H1 (cell line): Measurements from ENCODE around the gene C1orf174. TPM values are rescaled to one million over a fixed set of nuclear protein-coding genes. Genes with fewer than 3 reads are reported as not detected.

Experiments used
- CTCF ChIA-PET: fragments of 300-600 bp; sonication (Branson Sonifier 250); formaldehyde crosslinking; loops from one replicate; lab custom pipeline; 2021; ENCODE audit not compliant: partially characterized antibody; lab: Charles Lee
- POLR2A ChIA-PET: fragments of 300-600 bp; sonication (Branson Sonifier 250); formaldehyde crosslinking; loops from one replicate; lab custom pipeline; 2021; ENCODE audit warnings: inconsistent platforms; ENCODE audit not compliant: partially characterized antibody; lab: Charles Lee
- DNase-seq, 2 experiments: peaks; one replicate each; pipeline versions ENCODE4 v3.0.0 to v3.0.0-alpha.2; 2010 to 2022; ENCODE audit warnings: low spot score in 2 of 2, low read depth in 1 of 2, mixed read lengths in 1 of 2
- FAIRE-seq: peaks from 2 replicates; lab custom pipeline; 2011; peaks lifted over from hg19 to GRCh38; lab: Jason Lieb, UNC
- H2AFZ ChIP-seq: 2 replicates; pipeline ENCODE4 v1.8.1; 2012; ENCODE audit warnings: low read length, inconsistent platforms
- H2AK5ac ChIP-seq: 2 replicates; pipeline ENCODE4 v1.6.1; 2013; ENCODE audit warnings: low read depth, low read length
- H2BK120ac ChIP-seq: replicated peaks from 2 replicates; pipeline ENCODE3; 2013; ENCODE audit warnings: low read depth, low read length, inconsistent platforms
- H2BK12ac ChIP-seq: 2 replicates; pipeline ENCODE4 v1.6.1; 2013; ENCODE audit warnings: low read depth, low read length
- H2BK15ac ChIP-seq: 2 replicates; pipeline ENCODE4 v1.6.1; 2013; ENCODE audit warnings: low read length
- H2BK20ac ChIP-seq: 2 replicates; pipeline ENCODE4 v1.6.1; 2013; ENCODE audit warnings: low read length
- H2BK5ac ChIP-seq: 2 replicates; pipeline ENCODE4 v1.6.1; 2013; ENCODE audit warnings: low read depth, low read length
- H3K14ac ChIP-seq: 2 replicates; pipeline ENCODE4 v1.6.1; 2013; ENCODE audit warnings: inconsistent platforms; ENCODE audit not compliant: insufficient read length
- H3K18ac ChIP-seq: 2 replicates; pipeline ENCODE4 v1.6.1; 2013; ENCODE audit warnings: low read length; ENCODE audit errors: extremely low read depth
- H3K23ac ChIP-seq: 2 replicates; pipeline ENCODE4 v1.6.1; 2013; ENCODE audit warnings: inconsistent platforms; ENCODE audit not compliant: insufficient read length
- H3K23me2 ChIP-seq: 2 replicates; pipeline ENCODE4 v1.6.1; 2013; ENCODE audit warnings: low read depth, low read length
- H3K27ac ChIP-seq: 2 replicates; pipeline ENCODE4 v1.6.1; 2011; ENCODE audit warnings: low read depth, low read length, inconsistent platforms
- H3K27me3 ChIP-seq, 4 experiments: replicated peaks in 1 of 4; 1 replicate in 1 of 4; 2 replicates in 3 of 4; pipeline versions ENCODE4 v1.6.1 to v1.8.1; 2011 to 2013; ENCODE audit warnings: low read length in 3 of 4, mild to moderate bottlenecking in 3 of 4, inconsistent platforms in 2 of 4, mixed read lengths in 2 of 4, moderate library complexity in 1 of 4; ENCODE audit not compliant: control insufficient read depth in 3 of 4, insufficient read depth in 3 of 4; ENCODE audit errors: extremely low read depth in 1 of 4
- H3K36me3 ChIP-seq, 4 experiments: 2 replicates each; pipeline versions ENCODE4 v1.6.1 to v1.8.1; 2011 to 2013; ENCODE audit warnings: mild to moderate bottlenecking in 4 of 4, low read length in 3 of 4, moderate library complexity in 2 of 4, control low read depth in 1 of 4, inconsistent platforms in 1 of 4; ENCODE audit not compliant: insufficient read depth in 4 of 4, control insufficient read depth in 2 of 4
- H3K4ac ChIP-seq: replicated peaks from 2 replicates; pipeline ENCODE3; 2013; ENCODE audit warnings: low read length, low read depth, mixed read lengths, inconsistent platforms; ENCODE audit not compliant: insufficient read length
- H3K4me1 ChIP-seq, 4 experiments: replicated peaks in 1 of 4; 1 replicate in 1 of 4; 2 replicates in 3 of 4; pipeline versions ENCODE4 v1.6.1 to v1.8.1; 2011 to 2013; ENCODE audit warnings: low read length in 3 of 4, inconsistent platforms in 2 of 4, mixed read lengths in 1 of 4; ENCODE audit not compliant: insufficient read depth in 4 of 4, control insufficient read depth in 3 of 4
- H3K4me2 ChIP-seq, 2 experiments: 2 replicates each; pipeline versions ENCODE4 v1.6.1 to v1.8.1; 2011 to 2013; ENCODE audit warnings: low read depth in 2 of 2, low read length in 2 of 2, control low read depth in 1 of 2, inconsistent platforms in 1 of 2, mild to moderate bottlenecking in 1 of 2; ENCODE audit not compliant: insufficient read depth in 1 of 2
- H3K4me3 ChIP-seq, 4 experiments: fragments of 200-600, 300-600 bp in 1 of 4; sonication (generic), shearing (Covaris generic), sonication (Bioruptor Twin) in 1 of 4; 2 replicates each; pipeline versions ENCODE4 v1.5.1 to v1.8.1; 2011 to 2016; ENCODE audit warnings: low read length in 4 of 4, low read depth in 3 of 4, control low read depth in 2 of 4, inconsistent platforms in 2 of 4, mild to moderate bottlenecking in 2 of 4, mixed read lengths in 1 of 4, moderate library complexity in 1 of 4; ENCODE audit not compliant: insufficient read depth in 2 of 4; ENCODE audit errors: extremely low read depth in 1 of 4
- H3K56ac ChIP-seq: replicated peaks from 2 replicates; pipeline ENCODE3; 2013; ENCODE audit warnings: low read depth, mild to moderate bottlenecking, mixed read lengths, low read length, inconsistent platforms; ENCODE audit not compliant: insufficient read length
- H3K79me1 ChIP-seq: 2 replicates; pipeline ENCODE4 v1.6.1; 2013; ENCODE audit warnings: low read depth, low read length, control low read depth
- H3K79me2 ChIP-seq, 2 experiments: 2 replicates each; pipeline versions ENCODE4 v1.6.1 to v1.8.1; 2012 to 2013; ENCODE audit warnings: low read length in 2 of 2, mild to moderate bottlenecking in 2 of 2, inconsistent platforms in 1 of 2; ENCODE audit not compliant: insufficient read depth in 2 of 2, control insufficient read depth in 1 of 2
- H3K9ac ChIP-seq, 4 experiments: replicated peaks in 1 of 4; 1 replicate in 1 of 4; 2 replicates in 3 of 4; pipeline versions ENCODE4 v1.6.1 to v1.8.1; 2011 to 2013; ENCODE audit warnings: low read depth in 3 of 4, low read length in 3 of 4, control low read depth in 2 of 4, mild to moderate bottlenecking in 2 of 4, moderate library complexity in 2 of 4, inconsistent platforms in 1 of 4; ENCODE audit errors: extremely low read depth in 1 of 4
- H3K9me3 ChIP-seq, 2 experiments: 2 replicates each; pipeline versions ENCODE4 v1.6.1 to v1.8.1; 2012 to 2013; ENCODE audit warnings: mild to moderate bottlenecking in 2 of 2, moderate library complexity in 2 of 2, control low read depth in 1 of 2, inconsistent platforms in 1 of 2, low read depth in 1 of 2, low read length in 1 of 2, mixed read lengths in 1 of 2; ENCODE audit not compliant: insufficient read depth in 2 of 2
- H4K20me1 ChIP-seq, 2 experiments: replicated peaks in 1 of 2; 2 replicates each; pipeline versions ENCODE3 to v1.8.1; 2011 to 2013; ENCODE audit warnings: inconsistent platforms in 2 of 2, low read length in 2 of 2, mild to moderate bottlenecking in 1 of 2; ENCODE audit not compliant: insufficient read depth in 2 of 2, control insufficient read depth in 1 of 2
- H4K5ac ChIP-seq: 2 replicates; pipeline ENCODE4 v1.6.1; 2013; ENCODE audit warnings: low read length, low read depth, mixed read lengths, inconsistent platforms; ENCODE audit not compliant: insufficient read length
- H4K8ac ChIP-seq: 2 replicates; pipeline ENCODE4 v1.8.0; 2013; ENCODE audit warnings: mild to moderate bottlenecking, moderate library complexity, low read length, inconsistent platforms; ENCODE audit not compliant: insufficient read depth; ENCODE audit errors: extremely low read depth
- H4K91ac ChIP-seq: replicated peaks from 2 replicates; pipeline ENCODE3; 2013; ENCODE audit warnings: low read length, mixed read lengths, inconsistent platforms; ENCODE audit not compliant: insufficient read length
- CBX8 ChIP-seq: fragments of 300-800, 300-1000 bp; sonication (generic); IDR thresholded peaks from 2 replicates; pipeline ENCODE4 v1.7.1; 2016; ENCODE audit warnings: low read depth, low read length, borderline replicate concordance
- CHD1 ChIP-seq: IDR thresholded peaks from 2 replicates; pipeline ENCODE4 v1.6.1; 2012; ENCODE audit warnings: low read depth, low read length, improper control_type of control experiment
- SIRT6 ChIP-seq: IDR thresholded peaks from one replicate; pipeline ENCODE4 v1.7.1; 2012; ENCODE audit warnings: low read length, inconsistent platforms
- WGBS, 2 experiments: shearing (Covaris generic) in 1 of 2; methylation state at CpG; one replicate each; pipeline versions ENCODE4 v1.1.6 to v1.1.7; 2013 to 2015; ENCODE audit warnings: low lambda C conversion rate in 2 of 2, mixed read lengths in 2 of 2, inconsistent platforms in 1 of 2, low coverage in 1 of 2, missing lambda C conversion rate in 1 of 2; ENCODE audit not compliant: insufficient replicate concordance in 2 of 2, insufficient coverage in 1 of 2, insufficient read length in 1 of 2; ENCODE audit errors: extremely low coverage in 1 of 2, missing lambda C conversion rate in 1 of 2; 5-methylcytosine and 5-hydroxymethylcytosine counted together
- polyA plus RNA-seq, 7 experiments: library from polyadenylated mRNA; depleted of rRNA in 3 of 7; stranded (reverse) in 5 of 7; unstranded in 2 of 7; fragments of >200 nt in 5 of 7; fragments of 200-250 nt in 2 of 7; gene quantifications; 1 replicate in 5 of 7; 2 replicates in 1 of 7; 4 replicates in 1 of 7; pipeline versions ENCODE4 v1.2.1 to v1.2.3, GENCODE V29; 2011 to 2013; ENCODE audit warnings: missing spikeins in 2 of 7, mixed read lengths in 2 of 7
- total RNA-seq: library from RNA; stranded (reverse); fragmentation: NEBNext Ultra II Directional; extraction: Animal tissue kit (Norgen Biotek cat#: 25700); gene quantifications from 2 replicates; pipeline ENCODE4 v1.2.1, GENCODE V29; 2021

C1orf174 gene
- total and polyA plus RNA-seq, 2 of the 8 experiments (the other 6 are each of a cell fraction or from before 2014, with no cell fraction given): 28.4 to 32.4 TPM

DNA sequence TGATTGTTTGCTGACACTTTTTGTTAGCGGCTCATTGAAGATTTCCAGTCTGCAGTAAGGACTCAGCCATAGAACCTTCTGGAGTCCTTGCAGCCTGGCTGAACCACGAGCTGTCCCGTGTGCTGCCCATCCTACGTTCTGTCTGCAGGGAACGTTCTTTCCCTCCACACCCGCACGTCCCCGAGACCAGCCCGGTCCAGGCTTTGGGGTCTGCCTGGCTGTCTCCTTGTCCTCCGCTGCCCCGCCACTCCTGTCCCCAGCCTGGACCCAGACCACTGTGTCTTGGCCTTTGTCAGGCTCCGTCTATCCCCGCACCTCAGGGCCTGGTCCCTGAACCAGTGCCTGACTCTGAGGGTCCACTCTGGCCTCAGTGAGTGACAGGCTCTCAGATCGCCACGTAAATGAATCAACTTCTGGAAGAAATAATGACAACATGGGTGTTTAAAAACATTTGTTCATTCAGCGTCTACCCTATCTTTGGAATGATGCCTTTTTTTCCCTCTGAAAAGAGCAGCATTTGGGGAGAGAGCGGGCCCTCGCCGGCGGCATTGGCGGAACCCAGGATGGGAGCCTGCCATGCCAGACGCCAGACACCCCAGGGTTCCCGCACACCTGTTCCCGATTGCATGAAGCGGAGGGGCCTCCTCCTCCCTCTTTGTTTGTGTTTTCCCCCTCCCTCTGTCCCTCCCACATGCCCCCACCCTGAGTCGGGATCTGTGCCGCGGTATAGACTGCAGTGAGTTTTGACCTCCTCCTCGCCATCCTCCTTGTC lies 43.9 kb upstream of the C1orf174 start:
- FAIRE-seq (no peak), DNase-seq (no peak)
- Histone ChIP-seq H3K36me3 (no peaks in the 10 kb centered on the region), H3K9me3 (no peaks in the 10 kb centered on the region), H3K4ac (no peak overlapping the region), H3K4me3 (no peak overlapping the region), H3K27me3 (no peaks in the 10 kb centered on the region; a peak in 1 of 7 replicates), H4K8ac (no peak overlapping the region; the same call in 1 of the 2 replicates)
- WGBS, 2 experiments: 92% methylated on average over 27 of the region's 29 CpGs; no CpG with 5 or more reads in 1 of the 2 experiments
- CTCF ChIA-PET: no interaction called here
- TF ChIP-seq CHD1 (no peak), CBX8 (no peak), SIRT6 (no peak)
- TF ChIP-seq, all 59 proteins: peak for 0
- Histone ChIP-seq H3K9ac (no peak overlapping the region), H2BK12ac (no peak overlapping the region), H3K14ac (no peak overlapping the region), H3K23ac (no peak overlapping the region), H3K18ac (no peak overlapping the region), H2BK5ac (no peak overlapping the region; the same call in 1 of the 2 replicates), H3K4me2 (no peak overlapping the region), H3K79me2 (no peaks in the 10 kb centered on the region), H2BK20ac (0 out of 2 replicates have a peak overlapping the region, but pooled peaks have one; percentile 34), H3K79me1 (no peaks in the 10 kb centered on the region), H2BK15ac (no peak overlapping the region), H3K56ac (no peak overlapping the region), H3K4me1 (peaks cover 0 to 2% (median 0%) of the 10 kb centered on the region in 4 experiments; a peak in 2 of 7 replicates), H2AFZ (0 out of 2 replicates have a peak overlapping the region, but pooled peaks have one; percentile 62), H4K20me1 (peaks cover 0 to 2% of the 10 kb centered on the region in 2 experiments), H4K91ac (no peak overlapping the region), H2AK5ac (no peak overlapping the region), H3K23me2 (no peaks in the 10 kb centered on the region), H4K5ac (no peak overlapping the region), H3K27ac (no peak overlapping the region), H2BK120ac (no peak overlapping the region)
- POLR2A ChIA-PET: no interaction called here
